Mammary epithelial cell (primary cell): ENCODE data around the gene LRRN4.

Experiments
- EZH2 ChIP-seq: IDR thresholded peaks from 2 replicates; pipeline ENCODE4 v1.6.1; 2012; ENCODE audit warnings: low read length, inconsistent platforms, borderline replicate concordance
- TF ChIP-seq, protein P1 (sequence below), 2 donors: IDR thresholded peaks in 1 of 2; conservative IDR thresholded peaks in 1 of 2; 2 replicates each; pipeline ENCODE4 v1.5.1; 2011 to 2012; ENCODE audit warnings: inconsistent platforms in 2 of 2, low read length in 2 of 2, mild to moderate bottlenecking in 2 of 2, control low read depth in 1 of 2, low read depth in 1 of 2; ENCODE audit not compliant: insufficient read depth in 1 of 2; ENCODE audit errors: extremely low read depth in 1 of 2

DNA sequence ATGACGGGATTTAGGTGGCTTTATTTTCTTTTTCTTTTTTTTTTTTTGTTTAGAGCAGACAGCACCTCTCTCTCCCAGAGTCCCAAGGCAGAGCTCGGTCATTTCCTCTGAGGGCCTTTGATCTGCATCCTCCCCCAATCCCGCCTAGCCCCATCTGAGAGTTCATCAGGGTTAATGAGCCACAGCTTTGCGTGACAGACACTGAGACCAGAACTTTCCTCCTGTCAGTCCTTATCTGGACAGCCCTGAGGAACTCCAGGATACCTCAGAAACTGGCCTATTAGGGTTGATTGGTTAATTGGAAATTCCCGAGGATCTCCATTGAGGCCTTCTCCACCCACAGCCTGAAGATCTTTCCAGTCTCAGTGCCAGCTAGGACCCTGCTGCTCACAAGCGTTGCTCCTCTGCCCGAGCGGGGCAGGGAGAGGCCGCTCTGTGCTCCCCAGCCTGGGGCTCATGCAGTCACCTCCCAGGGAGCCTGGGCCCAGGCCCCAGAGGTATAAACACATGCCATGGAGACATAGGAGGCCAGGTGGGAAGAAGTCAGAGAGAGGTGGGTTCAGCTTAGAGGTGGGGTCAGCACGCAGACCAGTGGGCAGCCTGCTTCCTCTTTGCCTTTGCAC, 1.4 kb upstream of the LRRN4 start:
- no peak for TF ChIP-seq EZH2
- TF ChIP-seq, protein P1, sequence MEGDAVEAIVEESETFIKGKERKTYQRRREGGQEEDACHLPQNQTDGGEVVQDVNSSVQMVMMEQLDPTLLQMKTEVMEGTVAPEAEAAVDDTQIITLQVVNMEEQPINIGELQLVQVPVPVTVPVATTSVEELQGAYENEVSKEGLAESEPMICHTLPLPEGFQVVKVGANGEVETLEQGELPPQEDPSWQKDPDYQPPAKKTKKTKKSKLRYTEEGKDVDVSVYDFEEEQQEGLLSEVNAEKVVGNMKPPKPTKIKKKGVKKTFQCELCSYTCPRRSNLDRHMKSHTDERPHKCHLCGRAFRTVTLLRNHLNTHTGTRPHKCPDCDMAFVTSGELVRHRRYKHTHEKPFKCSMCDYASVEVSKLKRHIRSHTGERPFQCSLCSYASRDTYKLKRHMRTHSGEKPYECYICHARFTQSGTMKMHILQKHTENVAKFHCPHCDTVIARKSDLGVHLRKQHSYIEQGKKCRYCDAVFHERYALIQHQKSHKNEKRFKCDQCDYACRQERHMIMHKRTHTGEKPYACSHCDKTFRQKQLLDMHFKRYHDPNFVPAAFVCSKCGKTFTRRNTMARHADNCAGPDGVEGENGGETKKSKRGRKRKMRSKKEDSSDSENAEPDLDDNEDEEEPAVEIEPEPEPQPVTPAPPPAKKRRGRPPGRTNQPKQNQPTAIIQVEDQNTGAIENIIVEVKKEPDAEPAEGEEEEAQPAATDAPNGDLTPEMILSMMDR (conservative IDR thresholded peaks at IDR 0.05 in 1 of 2, IDR thresholded peaks at IDR 0.05 in 1 of 2; ENCODE audit: extremely low read depth in 1 of 2, insufficient read depth in 1 of 2, low read depth in 1 of 2, low read length in 2 of 2), result no peak
